ENCODE measurements around the gene GLB1L3. TPM values are rescaled to one million over a fixed set of nuclear protein-coding genes. Genes with fewer than 3 reads are reported as not detected.

GLB1L3 gene
- total and polyA plus RNA-seq, 2 donors (not counting 3 experiments of a cell fraction or from before 2014, with no cell fraction given) = not detected

DNA sequence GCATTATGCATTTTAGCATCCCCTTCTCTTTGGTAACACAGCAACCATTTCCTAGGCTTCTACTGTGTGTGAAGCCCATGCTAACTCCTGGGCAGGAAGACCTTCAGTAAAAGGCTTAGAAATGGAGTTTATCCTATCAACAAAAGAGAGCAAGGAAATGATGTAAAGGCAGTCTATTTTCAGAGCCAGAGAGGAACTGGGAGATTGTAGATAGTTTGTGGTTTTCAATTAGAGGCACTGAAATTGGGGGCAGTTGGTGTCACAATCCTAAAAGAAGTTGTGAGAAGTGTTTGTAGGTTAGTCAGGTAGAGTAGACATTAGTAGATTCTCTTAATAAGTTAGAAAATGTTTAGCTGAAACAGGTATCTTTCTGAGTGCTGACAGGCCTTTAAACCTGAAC lies 15.7 kb upstream of the GLB1L3 start:
- ChIA-PET CTCF (interaction anchor here (1.7 to 2.0 kb wide), 2 partner anchors 9 kb away, joined by 5 to 8 read pairs; no protein-coding TSS in a partner anchor), POLR2A (no interaction called here)
- H3K9me1 ChIP-seq (replicated peaks; ENCODE audit: control insufficient read depth, extremely low read depth, insufficient read depth, low read length) = no peaks in the 10 kb centered on the region
- H4K20me1 ChIP-seq (replicated peaks; ENCODE audit: control insufficient read depth, extremely low read depth, insufficient read depth, low read length) = no peaks in the 10 kb centered on the region
- H3K27ac ChIP-seq (ENCODE audit: insufficient read depth, low read depth, low read length) = no peak overlapping the region
- no peaks in the 10 kb centered on the region for H3K79me2 ChIP-seq (ENCODE audit: control insufficient read depth, insufficient read depth, low read length)
- no peak overlapping the region for H2AFZ ChIP-seq (ENCODE audit: low read depth, low read length)
- no TSS peak for BruUV-seq (replicated peaks)
- no peak overlapping the region for H3K4me3 ChIP-seq (replicated peaks in 1 of 3; ENCODE audit: insufficient read depth in 1 of 3, low read depth in 1 of 3, low read length in 3 of 3)
- no peak overlapping the region for H3K9ac ChIP-seq (replicated peaks; ENCODE audit: extremely low read depth, insufficient read depth, low read length)
- DNase-seq (ENCODE audit: low read depth, low spot score) = no peak
- dilution Hi-C loops (cut with MboI; ENCODE audit: extremely low pct_ligation_motif_present, low sequenced_read_pairs) (no loop called here), intact Hi-C loops (cut with micrococcal nuclease) (no loop called here)
- peaks cover 6 to 17% of the 10 kb centered on the region in 2 experiments for H3K36me3 ChIP-seq (ENCODE audit: control insufficient read depth in 2 of 2, extremely low read depth in 1 of 2, insufficient read depth in 2 of 2, low read length in 2 of 2)
- no peak for TF ChIP-seq POLR2AphosphoS5 (IDR thresholded peaks at IDR 0.05; ENCODE audit: insufficient read depth, low read depth, low read length)
- no peak overlapping the region for H3K4me2 ChIP-seq (ENCODE audit: insufficient read depth, low read length)
- no peaks in the 10 kb centered on the region for H3K9me3 ChIP-seq (replicated peaks; ENCODE audit: control insufficient read depth, insufficient read depth, low read length)
- no peaks in the 10 kb centered on the region for H3K27me3 ChIP-seq (ENCODE audit: control insufficient read depth in 2 of 2, insufficient read depth in 2 of 2, low read length in 2 of 2)
- FAIRE-seq = no peak
- no peaks in the 10 kb centered on the region for H3K4me1 ChIP-seq (ENCODE audit: control insufficient read depth, extremely low read depth, insufficient read depth, low read length)

- CTCF ChIA-PET = interaction anchor here (0.6 to 2.0 kb wide), 3 partner anchors 9 to 242 kb away, joined by 4 to 8 read pairs (median 5); no protein-coding TSS in a partner anchor
- FAIRE-seq = no peak
- dilution Hi-C loops (cut with MboI; ENCODE audit: extremely low pct_ligation_motif_present, low sequenced_read_pairs) = no loop called here
Measured at GRCh38 chr11:134260983-134261382, 15.2 kb upstream of the GLB1L3 start.

More at GRCh38 chr11:134260983-134261382, 15.2 kb upstream of the GLB1L3 start:
- Histone ChIP-seq H3K9me1 (replicated peaks; ENCODE audit: control insufficient read depth, extremely low read depth, insufficient read depth, low read length) (no peaks in the 10 kb centered on the region), H3K36me3 (ENCODE audit: control insufficient read depth in 2 of 2, extremely low read depth in 1 of 2, insufficient read depth in 2 of 2, low read length in 2 of 2) (peaks cover 6 to 17% of the 10 kb centered on the region in 2 experiments), H2AFZ (ENCODE audit: low read depth, low read length) (no peak overlapping the region), H3K79me2 (ENCODE audit: control insufficient read depth, insufficient read depth, low read length) (no peaks in the 10 kb centered on the region), H3K27me3 (ENCODE audit: control insufficient read depth in 2 of 2, insufficient read depth in 2 of 2, low read length in 2 of 2) (no peaks in the 10 kb centered on the region), H3K4me1 (ENCODE audit: control insufficient read depth, extremely low read depth, insufficient read depth, low read length) (no peaks in the 10 kb centered on the region), H3K9me3 (replicated peaks; ENCODE audit: control insufficient read depth, insufficient read depth, low read length) (no peaks in the 10 kb centered on the region), H4K20me1 (replicated peaks; ENCODE audit: control insufficient read depth, extremely low read depth, insufficient read depth, low read length) (no peaks in the 10 kb centered on the region), H3K4me3 (replicated peaks in 1 of 3; ENCODE audit: insufficient read depth in 1 of 3, low read depth in 1 of 3, low read length in 3 of 3) (no peak overlapping the region), H3K27ac (ENCODE audit: insufficient read depth, low read depth, low read length) (no peak overlapping the region), H3K9ac (replicated peaks; ENCODE audit: extremely low read depth, insufficient read depth, low read length) (no peak overlapping the region), H3K4me2 (ENCODE audit: insufficient read depth, low read length) (no peak overlapping the region)
- intact Hi-C loops (cut with micrococcal nuclease) = no loop called here
- no peak for TF ChIP-seq CTCF (IDR thresholded peaks at IDR 0.05; ENCODE audit: extremely low read depth in 1 of 2, insufficient read depth in 1 of 2, low read depth in 1 of 2, low read length in 2 of 2)
- no peak for TF ChIP-seq MYC (IDR thresholded peaks at IDR 0.05; ENCODE audit: low read depth, low read length)
- TF ChIP-seq JUN (IDR thresholded peaks at IDR 0.05; ENCODE audit: borderline replicate concordance, insufficient read depth, insufficient read length, low read depth) = no peak
- TF ChIP-seq, protein P1, sequence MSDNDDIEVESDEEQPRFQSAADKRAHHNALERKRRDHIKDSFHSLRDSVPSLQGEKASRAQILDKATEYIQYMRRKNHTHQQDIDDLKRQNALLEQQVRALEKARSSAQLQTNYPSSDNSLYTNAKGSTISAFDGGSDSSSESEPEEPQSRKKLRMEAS (IDR thresholded peaks at IDR 0.05; ENCODE audit: insufficient read depth, insufficient read length) = no peak
- TF ChIP-seq POLR2AphosphoS5 (IDR thresholded peaks at IDR 0.05; ENCODE audit: insufficient read depth, low read depth, low read length) = no peak
- TF ChIP-seq FOS (IDR thresholded peaks at IDR 0.05; ENCODE audit: borderline replicate concordance, insufficient read depth, low read length) = no peak
- no peak for TF ChIP-seq GATA2 (IDR thresholded peaks at IDR 0.05; ENCODE audit: insufficient read depth, insufficient read length, low read depth, low read length)
- no peak for TF ChIP-seq POLR2A (IDR thresholded peaks at IDR 0.05; ENCODE audit: low read depth, low read length)
- no peak for TF ChIP-seq EZH2 (IDR thresholded peaks at IDR 0.05; ENCODE audit: borderline replicate concordance, low read depth, low read length, severe bottlenecking)
- POLR2A ChIA-PET = no interaction called here
- DNase-seq (ENCODE audit: low read depth, low spot score) = no peak
- no TSS peak for BruUV-seq (replicated peaks)
